GM12878 (cell line): ENCODE data around the gene SOCS1. TPM values are rescaled to one million over a fixed set of nuclear protein-coding genes. Genes with fewer than 3 reads are reported as not detected.

Experiments
- ATAC-seq: fragments of 200-7000 bp; cut with Tn5 transposase; 3 replicates; pipeline ENCODE4 v1.9.1; 2020; ENCODE audit warnings: mild to moderate bottlenecking, moderate library complexity
- BruUV-seq: library from RNA; stranded (reverse); fragments of 400-500 nt; replicated peaks from 2 replicates; lab custom pipeline; 2021; lab: Mats Ljungman, UMichigan
- CTCF ChIA-PET: fragments of 300-600 bp; sonication (Branson Sonifier 250); formaldehyde crosslinking; extraction: SDS; loops from one replicate; lab custom pipeline; 2021; ENCODE audit warnings: inconsistent platforms; lab: Yijun Ruan, JAX
- POLR2A ChIA-PET: fragments of 350-600 bp; formaldehyde crosslinking; extraction: SDS; loops from one replicate; lab custom pipeline; 2021; ENCODE audit warnings: inconsistent platforms; lab: Charles Lee
- RAD21 ChIA-PET: fragments of 300-600 bp; sonication (Branson Sonifier 250); formaldehyde crosslinking; loops from one replicate; lab custom pipeline; 2023; ENCODE audit warnings: antibody characterized with exemption; ENCODE audit not compliant: unreplicated experiment; lab: Charles Lee
- SMC1A ChIA-PET: fragments of 300-600 bp; sonication (Branson Sonifier 250); formaldehyde crosslinking; loops from one replicate; lab custom pipeline; 2023; ENCODE audit not compliant: unreplicated experiment, uncharacterized antibody; lab: Charles Lee
- DNase-seq: peaks from one replicate; pipeline ENCODE4 v3.0.0-alpha.2; 2011; ENCODE audit warnings: low read depth, low spot score
- FAIRE-seq: peaks from 3 replicates; lab custom pipeline; 2011; peaks lifted over from hg19 to GRCh38; lab: Jason Lieb, UNC
- H2AFZ ChIP-seq: 2 replicates; pipeline ENCODE4 v1.6.0; 2011; ENCODE audit warnings: low read depth, low read length, control low read depth; ENCODE audit not compliant: control insufficient read depth
- H3K27ac ChIP-seq: 2 replicates; pipeline ENCODE4 v1.5.1; 2011; ENCODE audit warnings: control low read depth; ENCODE audit not compliant: control insufficient read depth, insufficient read depth
- H3K27me3 ChIP-seq, 2 experiments: replicated peaks in 1 of 2; 2 replicates each; pipeline versions ENCODE4 v1.6.0 to v1.6.1; 2011; ENCODE audit warnings: low read length in 1 of 2; ENCODE audit not compliant: control insufficient read depth in 2 of 2, insufficient read depth in 2 of 2
- H3K36me3 ChIP-seq, 2 experiments: 2 replicates each; pipeline ENCODE4 v1.5.1; 2011; ENCODE audit warnings: low read length in 1 of 2; ENCODE audit not compliant: control insufficient read depth in 2 of 2, insufficient read depth in 2 of 2
- H3K4me1 ChIP-seq: 2 replicates; pipeline ENCODE4 v1.6.1; 2011; ENCODE audit warnings: mild to moderate bottlenecking, low read length, moderate library complexity, mixed read lengths; ENCODE audit not compliant: control insufficient read depth, insufficient read depth
- H3K4me2 ChIP-seq: 2 replicates; pipeline ENCODE4 v1.6.0; 2011; ENCODE audit warnings: control low read depth; ENCODE audit not compliant: control insufficient read depth, insufficient read depth
- H3K4me3 ChIP-seq: fragments of 200-600 bp; sonication (generic); 2 replicates; pipeline ENCODE4 v1.5.1; 2016
- H3K79me2 ChIP-seq: 2 replicates; pipeline ENCODE4 v1.6.0; 2011; ENCODE audit warnings: low read length; ENCODE audit not compliant: control insufficient read depth, insufficient read depth
- H3K9ac ChIP-seq: 2 replicates; pipeline ENCODE4 v1.8.0; 2011; ENCODE audit warnings: low read length, control low read depth, mixed read lengths; ENCODE audit not compliant: control insufficient read depth, insufficient read depth
- H3K9me3 ChIP-seq: replicated peaks from 3 replicates; pipeline ENCODE4 v1.5.1; 2011; ENCODE audit warnings: mild to moderate bottlenecking, low read length; ENCODE audit not compliant: control insufficient read depth, insufficient read depth
- H4K20me1 ChIP-seq: 2 replicates; pipeline ENCODE4 v1.6.0; 2011; ENCODE audit not compliant: control insufficient read depth, insufficient read depth
- CEBPZ ChIP-seq: fragments of 150-350 bp; IDR thresholded peaks from 2 replicates; pipeline ENCODE4 v1.6.1; 2016; ENCODE audit warnings: low read depth, low read length
- CREM ChIP-seq: IDR thresholded peaks from 2 replicates; pipeline ENCODE4 v1.6.1; 2014; ENCODE audit warnings: antibody characterized with exemption, low read depth
- MAX ChIP-seq: IDR thresholded peaks from 2 replicates; pipeline ENCODE4 v1.6.1; 2012; ENCODE audit warnings: low read depth, low read length, improper control_type of control experiment
- MEF2B ChIP-seq: fragments of 450-650 bp; IDR thresholded peaks from 2 replicates; pipeline ENCODE4 v1.6.1; 2018; ENCODE audit warnings: mild to moderate bottlenecking, moderate library complexity; ENCODE audit not compliant: partially characterized antibody, poor library complexity, severe bottlenecking
- MTA2 ChIP-seq: fragments of 450-650 bp; IDR thresholded peaks from 2 replicates; pipeline ENCODE4 v1.6.1; 2016; ENCODE audit warnings: low read depth, mild to moderate bottlenecking, moderate library complexity
- MTA3 ChIP-seq: IDR thresholded peaks from 2 replicates; pipeline ENCODE4 v1.6.1; 2012; ENCODE audit warnings: low read length, inconsistent platforms, borderline replicate concordance
- NFIC ChIP-seq: IDR thresholded peaks from 2 replicates; pipeline ENCODE4 v1.6.1; 2012; ENCODE audit warnings: low read depth, mild to moderate bottlenecking, inconsistent platforms, low read length, moderate library complexity
- NFXL1 ChIP-seq: fragments of 450-650 bp; IDR thresholded peaks from 2 replicates; pipeline ENCODE4 v1.6.1; 2017; ENCODE audit warnings: antibody characterized with exemption, mild to moderate bottlenecking, borderline replicate concordance
- NKRF ChIP-seq: fragments of 450-650 bp; conservative IDR thresholded peaks from 2 replicates; pipeline ENCODE4 v1.6.1; 2017; ENCODE audit warnings: mild to moderate bottlenecking, moderate library complexity
- NR2F1 ChIP-seq: fragments of 450-650 bp; conservative IDR thresholded peaks from 2 replicates; pipeline ENCODE4 v1.6.1; 2017; ENCODE audit warnings: mild to moderate bottlenecking
- PML ChIP-seq: IDR thresholded peaks from 2 replicates; pipeline ENCODE4 v1.6.1; 2012; ENCODE audit warnings: low read length, inconsistent platforms
- RB1 ChIP-seq: fragments of 450-650 bp; formaldehyde crosslinking; IDR thresholded peaks from 2 replicates; pipeline ENCODE4 v1.6.1; 2017; ENCODE audit warnings: mild to moderate bottlenecking, borderline replicate concordance
- RCOR1 ChIP-seq: conservative IDR thresholded peaks from 2 replicates; pipeline ENCODE4 v1.6.1; 2012; ENCODE audit warnings: low read depth, low read length, improper control_type of control experiment
- SKIL ChIP-seq: fragments of 450-650 bp; IDR thresholded peaks from 2 replicates; pipeline ENCODE4 v1.6.1; 2017; ENCODE audit warnings: mild to moderate bottlenecking, low read depth, inconsistent platforms; ENCODE audit not compliant: poor library complexity, severe bottlenecking
- SREBF2 ChIP-seq: IDR thresholded peaks from 2 replicates; pipeline ENCODE4 v1.6.1; 2012; ENCODE audit warnings: mild to moderate bottlenecking, low read length
- ZZZ3 ChIP-seq: IDR thresholded peaks from 2 replicates; pipeline ENCODE4 v1.6.1; 2011; ENCODE audit warnings: low read depth; ENCODE audit not compliant: control insufficient read depth, insufficient read length
- WGBS: methylation state at CpG from one replicate; pipeline ENCODE4 v1.1.6; 2016; ENCODE audit warnings: low lambda C conversion rate; ENCODE audit not compliant: insufficient replicate concordance, insufficient coverage; ENCODE audit errors: missing lambda C conversion rate; 5-methylcytosine and 5-hydroxymethylcytosine counted together
- in situ Hi-C: fragments of 300-500 bp; cut with MboI; formaldehyde crosslinking; loops from 9 replicates; pipeline ENCODE4 v1.14.3; 2018; ENCODE audit warnings: mixed read lengths
- intact Hi-C: fragments of 100-400 bp; cut with micrococcal nuclease; formaldehyde crosslinking; loops from one replicate; pipeline ENCODE4 v1.14.2; 2022; ENCODE audit not compliant: unreplicated experiment
- polyA plus RNA-seq, 11 experiments: library from polyadenylated mRNA; depleted of rRNA in 4 of 11; unstranded in 6 of 11; stranded (reverse) in 5 of 11; fragments of >200 nt; fragmentation: Nextera tagmentation in 4 of 11; fragmentation: Illumina TruSeq in 1 of 11; extraction: Ambion mirVana in 4 of 11; extraction: Trizol in 1 of 11; gene quantifications; 1 replicate in 1 of 11; 2 replicates in 10 of 11; pipeline versions ENCODE4 v1.2.1 to v1.2.3, GENCODE V29; 2011 to 2016; ENCODE audit warnings: inconsistent platforms in 2 of 11, missing spikeins in 2 of 11, low read depth in 1 of 11
- total RNA-seq, 4 experiments: library from RNA; depleted of rRNA in 3 of 4; stranded (reverse); fragments of >200 nt in 3 of 4; fragmentation: Illumina TruSeq in 1 of 4; extraction: Trizol in 1 of 4; gene quantifications; 2 replicates each; pipeline versions ENCODE4 v1.2.1 to v1.2.3, GENCODE V29; 2013 to 2021

Gene SOCS1
- total and polyA plus RNA-seq, 10 of the 15 experiments (the other 5 are each of a cell fraction or from before 2014, with no cell fraction given): 0.42 to 39.8 (median 11.2) TPM

GRCh38 chr16:11264155-11264832, 8.3 kb upstream of the SOCS1 start:
- no TSS peak for BruUV-seq
- peak; percentile 79 for ATAC-seq
- SMC1A ChIA-PET: interaction anchor here (0.6 to 2.6 kb wide), 7 partner anchors 10 to 92 kb away, joined by 3 to 27 read pairs (median 3); no protein-coding TSS in a partner anchor
- Histone ChIP-seq H3K9ac (no peak overlapping the region; the same call in 1 of the 2 replicates), H3K27ac (peak overlapping the region; percentile 45; the same call in 1 of the 2 replicates), H3K36me3 (no peaks in the 10 kb centered on the region), H3K4me2 (peak overlapping the region; percentile 56), H4K20me1 (no peaks in the 10 kb centered on the region), H3K4me3 (no peak overlapping the region), H3K4me1 (peaks cover 19% of the 10 kb centered on the region), H2AFZ (peak overlapping the region; percentile 57), H3K9me3 (no peaks in the 10 kb centered on the region; the same call in 2 of the 3 replicates), H3K79me2 (no peaks in the 10 kb centered on the region), H3K27me3 (no peaks in the 10 kb centered on the region)
- intact Hi-C loops (no loop called here), in situ Hi-C loops (no loop called here)
- POLR2A ChIA-PET: interaction anchor here (0.9 to 1.5 kb wide), 4 partner anchors 33 to 48 kb away, joined by 3 to 6 read pairs (median 4); no protein-coding TSS in a partner anchor
- CTCF ChIA-PET: interaction anchor here (1.5 to 11.0 kb wide), 3 partner anchors 34 to 293 kb away, joined by 3 to 170 read pairs (median 5); no protein-coding TSS in a partner anchor
- FAIRE-seq: peak; percentile 38
- 54% methylated on average over 9 of the region's 9 CpGs for whole genome bisulfite sequencing
- RAD21 ChIA-PET: interaction anchor here (0.7 to 4.2 kb wide), 5 partner anchors 9 to 34 kb away, joined by 3 to 26 read pairs (median 4); partner anchors contain the start of genes PRM3 and SOCS1
- no peak for DNase-seq
- peak; percentile 11 for TF ChIP-seq SKIL
- TF ChIP-seq NFIC: no peak
- no peak for TF ChIP-seq RCOR1
- TF ChIP-seq NKRF: 0 out of 2 replicates have a peak, but pooled peaks have one; percentile 53
- TF ChIP-seq SREBF2: no peak
- no peak for TF ChIP-seq MTA2
- TF ChIP-seq RB1: no peak
- TF ChIP-seq MAX: no peak
- no peak for TF ChIP-seq MTA3
- TF ChIP-seq ZZZ3: no peak
- no peak for TF ChIP-seq CREM
- TF ChIP-seq MEF2B: no peak
- TF ChIP-seq PML: no peak
- no peak for TF ChIP-seq NFXL1
- TF ChIP-seq NR2F1: 0 out of 2 replicates have a peak, but pooled peaks have one; percentile 50
- TF ChIP-seq CEBPZ: no peak
